HG03039 (cell line): ENCODE data around the gene IPPK.

Experiments
- ATAC-seq: cut with Tn5 transposase; IDR thresholded peaks from one replicate; pipeline ENCODE4 v1.9.1; 2021; ENCODE audit warnings: mild to moderate bottlenecking, moderate library complexity; ENCODE audit not compliant: unreplicated experiment

Gene IPPK

DNA sequence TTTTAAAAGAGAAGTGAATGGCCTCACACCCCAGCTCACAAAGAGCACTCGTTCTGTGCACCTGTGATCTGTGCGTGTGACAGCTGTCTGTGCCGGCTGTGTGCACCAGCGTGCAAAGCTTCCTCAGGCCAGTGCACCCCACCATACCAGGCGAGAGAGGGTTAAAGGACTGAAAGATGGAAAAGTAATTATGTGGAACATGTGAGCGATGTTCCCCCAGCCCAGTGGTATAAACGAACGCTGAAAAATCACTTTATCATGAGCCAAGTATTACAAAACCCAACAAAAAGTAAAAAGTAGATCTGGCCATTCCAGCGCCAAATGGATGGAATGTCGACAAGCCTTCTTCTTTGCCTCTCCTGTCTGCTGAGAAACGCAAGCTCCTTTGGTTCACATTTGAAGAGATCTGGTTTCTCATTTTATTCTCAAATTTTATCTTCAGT, 53.7 kb downstream of the IPPK start:
- ATAC-seq: no peak

DNA sequence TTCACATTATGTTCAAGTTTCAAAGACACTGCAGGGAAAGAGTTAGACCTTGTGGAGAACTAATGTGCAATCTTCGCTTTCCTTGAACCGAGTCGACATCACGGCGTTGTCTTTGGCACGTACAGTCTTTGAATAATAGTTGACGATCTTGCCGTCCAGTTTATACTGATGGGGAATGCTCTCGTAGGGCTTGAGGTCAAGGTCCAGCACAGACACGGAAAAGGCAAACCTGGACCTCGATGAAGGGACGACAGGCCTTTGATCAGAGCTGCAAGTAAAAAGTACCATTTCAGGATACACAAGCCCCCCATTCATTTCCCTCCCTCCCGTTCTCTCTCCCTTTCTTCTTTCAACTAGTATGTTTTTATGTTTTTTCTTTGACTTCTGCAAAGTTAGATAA, 54.1 kb downstream of the IPPK start:
- ATAC-seq: no peak

DNA sequence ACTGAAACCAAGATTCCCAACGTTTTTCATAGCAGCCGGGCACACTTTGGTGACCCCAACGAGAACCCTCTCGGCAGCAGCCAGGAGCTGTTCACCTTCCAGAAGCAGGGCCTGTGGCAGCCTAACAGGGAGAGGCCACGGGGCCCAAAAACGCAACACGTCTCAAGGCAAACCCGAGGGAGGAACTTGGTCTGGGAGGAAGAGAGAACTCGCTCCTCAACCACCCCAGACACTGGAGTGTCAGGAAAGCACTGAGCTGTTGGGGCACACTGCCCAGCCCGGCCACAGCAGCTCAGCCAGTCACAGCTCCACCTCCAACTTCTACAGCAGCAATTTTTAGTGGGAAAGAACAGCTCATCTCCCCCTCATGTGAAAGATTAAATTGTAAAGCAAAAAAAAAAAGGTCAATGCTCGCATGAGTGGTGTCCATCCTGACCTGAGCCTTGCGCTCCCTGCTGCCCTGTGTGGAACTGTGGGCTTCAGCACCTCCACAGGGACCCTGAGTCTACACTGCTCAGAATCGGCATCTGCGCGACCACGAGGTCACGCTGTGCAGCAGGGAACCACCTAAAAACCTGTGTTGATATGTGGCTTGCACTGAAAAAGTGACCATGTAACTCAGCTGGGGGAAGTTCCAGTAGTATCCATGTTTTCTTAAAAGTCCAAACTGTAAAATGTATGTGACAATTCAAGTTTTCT, 55.0 kb downstream of the IPPK start:
- no peak for ATAC-seq

DNA sequence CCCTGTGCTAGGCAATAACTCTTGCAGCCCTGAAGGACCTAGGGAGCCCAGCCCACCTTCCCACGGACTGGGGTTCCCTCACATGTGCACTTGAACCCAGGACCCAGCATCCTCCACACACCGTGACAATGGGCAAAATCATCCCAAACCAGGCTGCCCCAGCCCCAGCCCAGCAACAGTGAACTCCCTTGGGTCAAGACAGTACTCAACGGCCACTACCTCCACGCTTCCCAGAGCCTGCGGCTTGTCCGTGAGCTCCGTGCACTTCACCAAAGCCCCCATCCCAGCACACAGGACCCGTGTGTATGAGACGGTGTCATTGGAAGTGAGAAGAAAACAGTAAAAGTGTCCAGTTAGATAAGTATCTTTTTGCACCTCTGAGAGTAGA, 55.8 kb downstream of the IPPK start:
- ATAC-seq: no peak

DNA sequence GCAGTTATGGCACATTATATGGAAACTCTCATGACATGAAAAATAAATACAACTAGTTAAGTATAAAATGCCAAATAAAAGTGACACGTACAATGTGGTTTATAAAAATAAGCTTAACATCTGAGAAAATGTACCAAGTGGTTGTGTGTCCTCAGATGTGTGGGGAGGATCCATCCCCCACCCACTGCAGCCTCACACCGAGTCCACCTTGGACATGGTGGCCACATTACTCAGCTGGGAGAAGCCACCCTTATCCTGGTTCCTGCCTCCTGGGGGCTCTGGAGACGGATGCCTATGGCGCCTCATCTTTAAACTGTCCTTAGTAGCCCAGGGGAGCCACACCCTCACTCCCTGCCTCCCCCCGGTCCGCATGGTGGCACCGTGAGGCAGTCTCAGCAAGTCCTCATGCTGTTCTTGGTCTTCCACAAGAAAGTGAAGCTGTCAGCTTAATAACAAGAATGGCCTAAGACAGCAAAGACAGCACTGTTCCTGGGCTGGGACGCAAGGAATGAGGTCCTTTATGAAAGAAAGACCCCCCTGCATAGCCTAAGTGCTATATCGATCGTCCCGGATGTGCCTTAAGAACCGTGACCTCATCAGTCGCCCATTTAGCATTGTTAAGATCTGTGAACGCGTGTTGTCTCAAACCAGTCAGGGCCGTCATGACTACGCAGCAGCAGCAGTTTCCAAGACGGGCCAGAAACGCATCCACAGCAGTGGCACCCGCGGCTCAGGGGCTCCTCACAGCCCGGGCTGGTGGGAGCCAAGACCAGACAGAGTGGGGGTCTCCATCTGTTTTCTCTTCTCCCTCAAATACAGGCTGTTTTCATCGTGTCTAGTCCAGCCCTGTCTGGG, 56.4 kb downstream of the IPPK start:
- no peak for ATAC-seq

DNA sequence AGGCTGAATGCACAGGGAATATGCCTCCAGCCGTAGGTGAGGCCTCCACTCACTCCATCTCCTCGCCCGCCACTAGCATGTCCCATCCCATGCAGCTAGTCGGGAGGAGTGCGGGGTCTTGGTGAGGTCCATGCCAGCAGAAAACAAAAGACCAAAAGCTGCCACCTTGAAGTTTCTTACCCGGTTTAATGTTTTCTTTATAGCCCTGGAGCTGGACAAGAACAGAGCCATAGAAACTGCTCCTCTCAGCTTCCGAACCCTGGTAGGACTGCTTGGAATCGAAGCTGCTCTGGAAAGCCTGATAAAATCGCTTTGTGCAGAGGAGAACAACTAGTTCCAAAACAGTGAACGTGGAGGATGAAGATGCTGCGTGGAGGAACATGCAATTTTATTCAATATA, 57.1 kb downstream of the IPPK start:
- no peak for ATAC-seq

DNA sequence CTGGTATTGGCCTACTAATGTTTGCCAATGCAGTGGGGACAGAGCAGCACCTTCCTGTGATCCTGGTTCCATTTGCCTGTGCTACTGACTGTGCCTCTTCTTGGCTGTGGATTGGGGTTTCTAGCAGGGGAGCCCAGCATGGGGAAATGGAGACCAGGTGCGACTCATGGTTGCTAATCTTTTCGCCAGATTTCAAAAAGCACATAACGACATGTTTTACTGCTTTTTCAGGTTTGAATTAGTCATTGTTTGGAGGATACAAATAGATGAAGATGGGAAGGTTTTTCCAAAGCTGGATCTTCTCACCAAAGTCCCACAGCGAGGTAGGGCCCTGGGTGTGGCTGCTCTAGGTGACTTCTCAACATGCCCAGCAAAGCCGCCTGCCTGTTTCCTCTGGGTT, 57.6 kb downstream of the IPPK start:
- ATAC-seq: no peak

DNA sequence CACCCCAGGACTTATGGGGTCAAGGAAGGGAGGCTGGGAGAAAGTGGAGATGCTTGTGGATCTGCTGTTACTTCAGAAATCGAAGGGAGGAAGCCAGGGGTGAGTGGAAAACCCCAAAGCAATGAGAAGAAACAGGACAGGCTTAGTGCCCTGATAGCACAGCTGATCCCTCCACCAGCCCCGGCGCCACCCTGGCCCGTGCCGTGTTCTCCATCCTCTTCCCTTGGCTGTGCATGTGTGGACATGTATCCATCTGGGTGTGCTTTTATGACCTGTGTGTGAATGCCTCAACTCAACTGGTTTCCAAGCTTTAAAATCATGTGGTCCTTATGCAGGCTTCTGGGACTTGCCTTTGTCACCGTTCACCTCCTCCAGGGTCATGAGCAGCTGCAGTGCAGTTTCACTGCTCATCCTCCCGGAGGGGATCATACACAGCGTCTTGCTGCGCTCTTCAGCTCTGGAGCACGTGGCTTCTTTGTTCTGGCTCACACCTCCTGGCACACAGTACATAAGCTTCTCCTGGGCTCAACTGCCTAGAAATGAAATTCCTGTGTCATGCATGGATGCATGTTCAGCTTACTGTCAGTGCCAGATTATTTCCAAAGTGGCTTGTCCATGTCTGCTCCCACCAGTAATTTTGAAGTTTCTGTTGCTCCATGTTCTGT, 58.2 kb downstream of the IPPK start:
- no peak for ATAC-seq

DNA sequence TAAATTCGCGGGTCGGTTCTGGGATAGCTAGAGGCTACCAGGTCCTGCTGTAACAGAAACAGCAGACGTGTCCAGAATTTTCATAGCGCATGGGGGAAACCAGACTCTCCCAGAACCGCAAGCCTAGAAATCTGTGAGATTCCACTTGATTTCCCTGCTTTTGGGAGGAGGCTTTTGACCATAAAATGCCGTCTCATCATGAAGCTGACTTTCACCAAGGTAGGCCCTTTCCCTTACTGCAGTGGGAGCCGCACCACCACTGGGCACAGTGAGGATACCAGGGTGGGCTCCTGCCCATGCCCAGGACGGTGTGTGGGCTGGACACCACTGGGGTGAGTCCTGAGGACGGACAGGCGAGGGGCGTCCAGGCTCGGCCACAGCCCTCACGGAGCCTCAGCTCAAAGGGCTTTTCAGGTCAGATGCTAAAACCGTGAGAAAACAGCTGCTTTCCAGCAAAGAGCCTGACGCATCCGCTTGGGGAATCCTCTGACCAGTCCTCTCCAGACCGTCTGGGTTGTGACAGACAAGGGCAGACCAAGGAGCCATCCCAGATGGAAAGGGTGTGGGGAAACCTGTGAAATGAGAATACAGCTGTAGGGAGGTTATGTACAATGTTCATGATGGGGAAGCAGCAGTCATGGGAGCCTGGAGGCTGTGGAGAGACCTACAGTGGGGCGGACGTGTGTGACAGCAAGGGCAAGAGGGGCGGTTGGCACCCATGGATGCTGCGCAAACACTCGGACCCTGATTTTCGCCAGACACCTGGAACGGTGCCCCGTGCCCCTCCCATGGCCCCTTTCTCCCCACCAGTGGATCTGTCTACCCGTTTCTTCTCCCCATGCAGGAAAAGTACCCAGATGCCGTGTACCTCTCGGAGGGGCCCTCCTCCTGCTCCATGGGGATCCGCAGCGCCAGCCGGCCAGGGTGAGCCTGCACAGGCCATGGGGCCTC, 59.2 kb downstream of the IPPK start:
- no peak for ATAC-seq

DNA sequence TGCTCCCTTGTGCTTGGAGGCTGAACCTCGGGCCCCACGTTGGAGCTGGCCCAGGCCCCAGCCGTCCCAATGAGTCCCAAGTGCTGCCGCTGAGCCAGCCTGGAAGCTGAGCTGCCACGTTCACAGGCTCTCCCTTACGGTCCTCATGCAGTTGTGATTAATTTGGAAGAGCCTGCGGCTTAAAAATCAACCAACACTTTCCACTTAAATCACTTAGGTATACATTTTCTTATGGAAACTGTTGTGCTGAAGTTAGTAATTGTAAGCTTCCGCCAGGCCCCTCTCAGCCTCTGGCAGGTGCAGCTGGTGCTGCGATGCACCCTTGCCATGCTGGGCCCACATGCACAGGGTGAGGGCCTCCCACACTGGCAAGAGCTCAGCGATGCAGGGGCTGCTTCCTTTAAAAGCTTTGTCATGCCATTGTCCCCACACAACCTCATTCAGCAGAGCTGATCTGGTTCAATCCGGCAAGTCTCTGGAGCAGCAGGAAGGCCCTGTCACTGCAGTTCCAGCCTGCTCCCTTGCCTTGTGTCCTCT, 61.0 kb downstream of the IPPK start:
- ATAC-seq: no peak

DNA sequence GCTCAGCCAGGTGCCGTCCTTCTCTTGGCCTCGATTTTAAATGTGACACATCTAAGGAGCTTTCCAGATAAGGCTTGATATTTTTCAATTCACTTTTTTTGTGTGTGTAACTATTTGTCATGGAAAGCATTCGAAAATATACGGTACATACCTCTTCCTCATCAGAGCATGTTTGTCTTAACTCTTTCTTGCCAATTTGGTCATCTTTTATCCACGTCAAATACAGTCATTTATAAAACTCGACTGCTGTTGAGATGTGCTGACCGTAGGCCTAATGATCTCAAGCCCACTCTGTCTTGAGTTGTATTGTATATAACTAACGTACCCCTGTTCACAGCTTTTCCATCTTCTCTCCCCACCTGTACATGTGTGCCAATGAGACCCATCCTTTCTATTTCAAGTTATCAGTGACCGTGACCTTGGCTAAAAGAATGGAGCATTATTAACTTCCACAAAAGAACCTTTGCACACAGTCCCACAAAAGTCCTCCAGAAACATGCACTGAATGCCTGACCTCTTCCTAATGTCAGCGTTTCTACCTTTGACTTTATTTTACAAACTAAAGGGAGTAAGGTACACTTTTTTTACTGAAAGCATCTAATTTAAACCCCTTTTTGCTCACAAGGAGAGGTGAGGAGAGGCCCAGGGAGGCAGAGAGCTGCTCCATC, 61.6 kb downstream of the IPPK start:
- no peak for ATAC-seq

DNA sequence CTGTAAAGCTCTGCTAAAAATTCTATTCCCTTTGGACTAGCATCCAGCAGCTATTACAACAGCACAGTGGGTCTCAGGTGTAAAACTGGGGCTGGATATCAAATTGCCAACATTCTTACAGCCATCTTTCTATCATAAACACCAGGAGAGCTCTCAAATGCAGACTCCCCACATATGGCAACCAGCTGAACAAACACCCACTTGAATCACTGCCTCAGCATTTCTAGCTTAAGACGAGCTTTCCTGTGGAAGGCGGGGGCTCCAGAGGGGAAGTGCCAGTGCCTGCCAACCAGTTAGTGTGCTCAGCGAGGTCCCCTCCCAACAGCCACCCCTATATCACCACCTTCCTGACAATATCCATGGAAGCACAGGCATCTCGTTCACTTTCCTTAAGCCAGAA, 62.2 kb downstream of the IPPK start:
- ATAC-seq: no peak

DNA sequence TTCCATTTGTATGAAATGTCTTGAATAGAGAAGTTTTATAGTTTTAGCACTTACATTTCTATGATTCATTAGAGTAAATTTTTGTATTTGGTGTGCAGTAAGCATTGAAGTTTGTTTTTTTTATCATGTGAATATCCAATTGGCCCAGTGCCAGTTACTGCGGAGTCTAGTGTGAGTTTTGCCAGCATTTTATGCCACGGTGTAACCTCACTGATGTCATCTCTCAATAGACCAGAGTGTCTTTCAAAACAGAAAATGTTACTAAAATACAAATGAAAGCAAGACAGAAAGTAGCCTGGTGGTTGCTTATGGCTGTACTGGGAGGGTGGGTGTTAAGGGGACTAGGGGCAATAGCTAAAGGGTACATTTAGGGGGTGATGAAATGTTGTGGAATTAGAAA, 62.8 kb downstream of the IPPK start:
- no peak for ATAC-seq

DNA sequence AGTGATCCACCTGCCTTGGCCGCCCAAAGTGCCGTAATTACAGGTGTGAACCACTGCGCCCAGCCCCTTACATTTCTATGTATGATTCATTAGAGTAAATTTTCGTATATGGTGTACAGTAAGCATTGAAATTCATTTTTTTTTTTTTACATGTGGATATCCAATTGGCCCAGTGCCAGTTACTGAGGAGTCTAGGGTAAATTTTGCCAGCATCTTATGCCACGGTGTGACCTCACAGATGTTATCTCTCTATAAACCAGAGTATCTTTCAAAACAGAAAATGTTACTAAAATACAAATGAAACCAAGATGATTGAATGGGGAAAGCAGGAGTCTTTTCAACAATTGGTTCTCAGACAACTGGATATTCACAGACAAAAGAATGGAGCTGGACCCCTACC, 64.7 kb downstream of the IPPK start:
- no peak for ATAC-seq

DNA sequence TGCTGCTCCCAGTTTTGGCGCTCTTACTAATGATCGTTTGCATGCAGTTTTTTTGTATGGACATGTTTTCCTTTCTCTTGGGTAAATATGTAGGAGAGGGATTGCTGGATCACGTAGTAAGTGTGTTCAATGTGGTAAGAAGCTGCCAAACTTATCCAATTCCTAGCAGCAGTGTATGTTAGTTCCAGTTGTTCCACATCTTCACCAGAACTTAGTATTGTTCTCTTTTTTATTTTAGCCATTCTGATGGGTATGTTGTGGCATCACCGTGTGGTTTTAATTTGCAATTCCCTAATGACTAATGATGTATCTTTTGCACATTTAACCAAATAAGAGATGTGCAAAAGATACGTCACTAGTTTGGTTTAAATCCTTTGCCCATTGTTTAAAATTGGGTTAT, 65.9 kb downstream of the IPPK start:
- ATAC-seq: no peak

DNA sequence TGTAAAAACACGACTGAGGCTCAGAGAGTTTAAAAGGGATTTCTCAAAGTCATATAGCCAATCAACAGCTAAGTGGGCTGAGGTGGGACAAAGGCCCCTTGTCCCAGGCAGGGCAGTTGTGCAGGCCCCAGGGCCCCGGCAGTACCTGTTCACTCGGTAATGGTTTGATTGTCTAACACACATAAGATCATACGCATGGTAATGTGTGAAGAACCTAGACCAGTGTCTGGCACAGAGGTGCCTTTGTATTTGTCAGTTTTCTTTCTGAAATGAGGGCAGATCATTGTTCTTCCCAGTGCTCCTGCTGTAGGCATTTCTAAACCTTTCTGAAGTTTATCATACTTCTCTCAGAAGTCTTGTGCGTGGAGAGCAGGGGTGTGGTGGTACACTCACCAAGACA, 66.8 kb downstream of the IPPK start:
- ATAC-seq: no peak

DNA sequence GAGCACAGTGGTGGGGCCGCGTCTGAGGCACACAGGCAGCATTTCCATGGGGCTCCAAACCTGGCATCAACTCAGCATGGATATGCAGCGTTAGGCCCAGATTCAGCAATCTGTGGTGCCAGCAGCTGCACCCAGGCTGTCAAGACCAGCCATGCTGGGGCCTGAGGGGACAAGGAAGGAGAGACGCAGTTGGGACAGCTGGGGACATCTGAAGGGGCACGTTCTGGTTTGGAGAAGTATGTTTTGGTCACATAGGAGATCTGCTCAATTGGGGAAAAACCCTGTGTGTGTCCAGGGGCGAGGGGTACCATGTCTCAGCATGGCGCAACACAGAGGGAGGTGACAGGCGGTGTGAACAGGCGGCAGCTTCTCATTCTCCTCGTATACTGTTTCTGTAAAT, 67.5 kb downstream of the IPPK start:
- no peak for ATAC-seq

DNA sequence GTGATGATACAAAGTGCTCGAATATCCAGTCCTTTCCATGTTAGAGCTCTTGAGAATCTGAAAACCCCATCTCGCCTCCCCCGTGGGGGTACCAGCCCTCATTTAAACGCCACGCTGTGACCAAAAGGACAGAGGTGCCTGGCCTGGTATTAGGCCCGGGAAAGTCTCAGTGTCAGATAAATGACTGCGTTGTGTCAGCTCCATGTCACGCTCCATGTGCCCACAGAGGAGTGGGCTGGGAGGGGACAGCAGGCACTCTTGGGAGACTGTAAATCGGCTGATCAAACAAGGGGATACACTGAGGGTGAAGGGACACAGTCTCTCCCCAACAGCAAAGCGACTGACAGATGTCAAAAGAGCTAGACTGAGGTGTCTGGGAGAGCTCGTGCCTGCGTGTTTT, 68.5 kb downstream of the IPPK start:
- ATAC-seq: no peak

DNA sequence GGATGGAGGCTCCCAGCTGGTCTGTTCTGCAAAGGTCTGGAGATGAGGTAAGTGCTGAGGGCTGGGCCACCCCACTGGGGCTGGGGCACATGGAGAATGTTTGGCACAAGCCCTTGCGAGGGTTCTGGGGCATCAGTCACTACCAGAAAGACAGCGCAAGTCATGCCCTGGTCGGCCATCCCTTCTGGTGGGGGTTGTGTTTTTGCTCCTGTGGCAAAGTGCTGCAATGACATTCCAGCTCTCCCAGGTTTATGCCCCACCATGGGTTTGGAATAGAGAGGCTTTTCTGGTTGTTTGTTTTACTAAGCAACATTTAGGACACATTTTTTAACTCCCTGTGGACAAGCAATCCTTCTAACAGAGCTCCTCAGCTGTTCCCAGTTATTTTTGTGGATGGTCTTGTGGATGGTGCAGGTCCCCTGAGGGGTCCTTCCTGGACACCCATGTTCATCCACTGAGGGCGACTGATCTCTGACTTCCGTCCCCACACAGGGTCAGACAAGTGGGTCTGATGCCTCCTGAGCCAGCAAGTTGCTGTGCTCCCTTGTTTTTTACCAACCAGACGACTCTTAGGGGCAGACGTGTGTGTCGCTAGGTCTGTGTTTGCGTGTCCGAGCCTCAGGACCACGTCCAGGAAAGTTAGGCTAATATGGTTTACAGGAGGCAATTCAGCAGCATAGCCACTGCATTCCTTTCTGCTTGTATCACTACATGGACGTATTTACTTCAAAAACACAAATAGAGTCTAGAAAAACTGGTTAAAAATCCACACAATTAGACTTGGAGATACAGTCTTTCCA, 69.3 kb downstream of the IPPK start:
- ATAC-seq: no peak
